ENCODE results near the gene SUMO4.

SUMO4 gene

DNA sequence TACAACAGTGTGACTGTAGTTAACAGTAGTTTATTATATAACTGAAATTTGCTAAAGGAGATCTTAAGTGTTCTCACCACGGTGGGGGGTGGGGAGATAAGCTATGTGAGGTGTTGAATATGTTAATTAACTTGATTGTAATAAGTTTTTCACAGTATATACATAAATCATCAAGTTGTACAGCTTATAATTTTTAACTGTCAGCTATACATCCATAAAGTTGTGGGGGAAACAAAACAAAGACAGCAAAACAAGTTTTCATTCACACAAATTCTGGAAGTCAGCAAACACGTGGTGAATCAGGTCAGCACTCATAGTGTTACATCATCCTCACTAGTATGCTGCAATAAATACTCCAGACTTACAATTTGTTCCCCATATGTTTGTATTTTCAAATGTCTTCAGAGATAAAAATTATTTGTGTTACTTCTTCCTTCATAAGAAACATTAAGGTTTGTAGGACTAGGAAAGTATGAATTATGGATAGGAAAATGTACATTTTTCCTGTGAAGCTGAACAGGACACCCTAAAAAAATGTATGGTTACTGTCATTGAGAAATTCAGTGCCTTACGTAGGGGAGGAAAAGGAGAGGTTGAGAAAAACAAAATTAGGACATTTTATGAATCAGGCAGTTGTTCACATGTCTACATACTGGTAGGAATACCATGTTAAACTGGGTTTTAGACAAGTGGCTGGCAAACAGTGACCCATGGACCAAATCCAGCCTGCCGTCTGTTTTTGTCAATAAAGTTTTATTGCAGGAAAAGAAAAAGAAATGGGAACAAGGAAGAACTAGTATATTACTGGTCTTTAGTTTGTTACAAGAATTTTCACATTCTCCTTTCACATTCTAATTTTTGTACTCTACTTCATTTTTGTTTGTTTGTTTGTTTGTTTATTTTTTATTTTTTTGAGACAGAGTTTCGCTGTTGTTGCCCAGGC is 6.0 kb downstream of the SUMO4 start:
- Mint-ChIP-seq H3K36me3 (peaks cover 23% of the 10 kb centered on the region), H3K27ac (peak overlapping the region; percentile 88), H3K27me3 (no peaks in the 10 kb centered on the region), H3K4me1 (ENCODE audit: low read depth) (peaks cover 22% of the 10 kb centered on the region), H3K9me3 (ENCODE audit: low read depth) (no peaks in the 10 kb centered on the region), H3K4me3 (no peak overlapping the region)

- Mint-ChIP-seq H3K4me3 (no peak overlapping the region), H3K9me3 (ENCODE audit: low read depth) (peaks cover 1% of the 10 kb centered on the region), H3K27ac (peak overlapping the region; percentile 64), H3K36me3 (peaks cover 17% of the 10 kb centered on the region), H3K4me1 (ENCODE audit: low read depth) (peaks cover 20% of the 10 kb centered on the region), H3K27me3 (no peaks in the 10 kb centered on the region)
These were observed 9.6 kb downstream of the SUMO4 start for GRCh38 chr6:149409617-149410016.

GRCh38 chr6:149410557-149410956 is 10.5 kb downstream of the SUMO4 start:
- no peak overlapping the region for H3K4me3 Mint-ChIP-seq

GRCh38 chr6:149414009-149414408 is 13.9 kb downstream of the SUMO4 start:
- Mint-ChIP-seq H3K9me3 (ENCODE audit: low read depth) (peaks cover 14% of the 10 kb centered on the region), H3K27me3 (no peaks in the 10 kb centered on the region), H3K36me3 (peaks cover 23% of the 10 kb centered on the region), H3K27ac (peak overlapping the region; percentile 78), H3K4me1 (ENCODE audit: low read depth) (peaks cover 14% of the 10 kb centered on the region), H3K4me3 (no peak overlapping the region)

More at GRCh38 chr6:149410557-149410956, 10.5 kb downstream of the SUMO4 start:
- Mint-ChIP-seq H3K36me3 (peaks cover 19% of the 10 kb centered on the region), H3K27ac (peak overlapping the region; percentile 64), H3K4me1 (ENCODE audit: low read depth) (peaks cover 16% of the 10 kb centered on the region), H3K27me3 (no peaks in the 10 kb centered on the region), H3K9me3 (ENCODE audit: low read depth) (peaks cover 7% of the 10 kb centered on the region)

DNA sequence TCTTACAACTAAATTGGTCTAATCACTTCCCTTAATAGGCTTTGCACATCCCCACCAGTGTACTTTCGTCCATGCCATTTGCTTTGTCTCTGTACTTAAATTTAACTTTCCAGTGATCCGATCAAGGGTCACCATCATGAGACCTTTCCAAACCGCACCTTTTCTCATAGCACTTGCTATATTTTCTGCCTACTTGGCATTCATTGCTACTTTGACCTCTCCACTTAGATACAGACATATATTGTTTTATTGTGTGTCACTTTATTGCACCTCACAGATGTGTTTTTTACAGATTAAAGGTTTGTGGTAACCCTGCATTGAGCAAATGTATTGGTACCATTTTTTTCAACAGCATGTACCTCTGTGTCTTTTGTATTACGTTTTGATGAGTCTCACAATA is 14.8 kb downstream of the SUMO4 start:
- peak overlapping the region; percentile 42 for H3K27ac Mint-ChIP-seq
- H3K4me1 Mint-ChIP-seq (ENCODE audit: low read depth), result peaks cover 9% of the 10 kb centered on the region
- peaks cover 14% of the 10 kb centered on the region for H3K9me3 Mint-ChIP-seq (ENCODE audit: low read depth)
- no peaks in the 10 kb centered on the region for H3K27me3 Mint-ChIP-seq
- H3K4me3 Mint-ChIP-seq, result no peak overlapping the region
- H3K36me3 Mint-ChIP-seq, result peaks cover 20% of the 10 kb centered on the region

- no peak overlapping the region for H3K4me3 Mint-ChIP-seq
- peaks cover 10% of the 10 kb centered on the region for H3K9me3 Mint-ChIP-seq (ENCODE audit: low read depth)
- peaks cover 10% of the 10 kb centered on the region for H3K4me1 Mint-ChIP-seq (ENCODE audit: low read depth)
- peaks cover 8% of the 10 kb centered on the region for H3K36me3 Mint-ChIP-seq
- no peak overlapping the region for H3K27ac Mint-ChIP-seq
- no peaks in the 10 kb centered on the region for H3K27me3 Mint-ChIP-seq
These were observed 19.8 kb downstream of the SUMO4 start for GRCh38 chr6:149419696-149420404.

DNA sequence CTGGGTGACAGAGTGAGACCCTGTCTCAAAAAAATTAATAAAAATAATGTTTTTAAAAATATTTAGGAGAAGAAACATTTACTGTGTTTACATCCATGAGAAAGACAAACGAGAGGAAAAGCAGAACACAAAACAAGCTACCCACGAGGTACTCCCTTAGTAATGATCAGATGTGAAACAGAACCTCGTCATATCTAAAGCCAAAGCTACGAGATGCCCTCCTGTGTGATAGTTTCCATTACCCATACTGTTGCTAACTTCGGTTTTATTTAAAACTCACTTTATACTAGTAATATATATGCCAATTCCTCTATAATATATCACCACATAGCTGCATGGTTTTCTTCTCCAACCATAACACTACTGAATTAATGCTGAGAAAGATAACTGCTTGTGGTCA is 21.1 kb downstream of the SUMO4 start:
- H3K27ac Mint-ChIP-seq, result no peak overlapping the region
- H3K9me3 Mint-ChIP-seq (ENCODE audit: low read depth), result peaks cover 1% of the 10 kb centered on the region
- peaks cover 2% of the 10 kb centered on the region for H3K36me3 Mint-ChIP-seq
- H3K4me1 Mint-ChIP-seq (ENCODE audit: low read depth), result peaks cover 4% of the 10 kb centered on the region
- H3K4me3 Mint-ChIP-seq, result no peak overlapping the region
- H3K27me3 Mint-ChIP-seq, result no peaks in the 10 kb centered on the region

- Mint-ChIP-seq H3K27ac (no peak overlapping the region), H3K36me3 (peaks cover 2% of the 10 kb centered on the region), H3K27me3 (no peaks in the 10 kb centered on the region), H3K4me1 (ENCODE audit: low read depth) (peaks cover 3% of the 10 kb centered on the region), H3K9me3 (ENCODE audit: low read depth) (no peaks in the 10 kb centered on the region), H3K4me3 (no peak overlapping the region)
These were observed 22.5 kb downstream of the SUMO4 start for GRCh38 chr6:149422581-149422980.

DNA sequence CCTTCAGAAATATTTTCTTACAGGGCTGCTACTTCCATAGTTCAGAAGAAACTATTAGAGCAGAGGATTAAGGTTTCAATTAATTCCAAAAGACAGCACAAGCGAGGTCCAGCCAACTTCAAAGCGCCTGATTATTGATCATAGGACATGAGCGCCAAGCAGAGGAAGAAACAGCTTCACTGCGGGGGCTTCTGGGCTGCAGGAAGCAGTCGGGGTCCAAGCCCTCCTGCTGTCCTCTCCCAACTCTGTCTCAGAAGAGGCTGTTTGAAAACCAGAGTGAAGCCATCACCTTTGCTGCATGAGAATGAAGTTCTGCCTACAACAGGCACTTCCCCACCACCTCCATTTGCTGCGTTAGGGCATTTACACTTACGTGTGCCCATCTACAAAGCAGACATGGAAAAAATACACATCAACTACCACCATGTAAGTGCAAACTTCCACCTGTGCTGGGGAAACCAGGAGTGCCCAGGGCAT is 23.9 kb downstream of the SUMO4 start:
- H3K27me3 Mint-ChIP-seq, result no peaks in the 10 kb centered on the region
- H3K9me3 Mint-ChIP-seq (ENCODE audit: low read depth), result no peaks in the 10 kb centered on the region
- peaks cover 3% of the 10 kb centered on the region for H3K4me1 Mint-ChIP-seq (ENCODE audit: low read depth)
- no peak overlapping the region for H3K27ac Mint-ChIP-seq
- H3K4me3 Mint-ChIP-seq, result no peak overlapping the region
- peaks cover 2% of the 10 kb centered on the region for H3K36me3 Mint-ChIP-seq

DNA sequence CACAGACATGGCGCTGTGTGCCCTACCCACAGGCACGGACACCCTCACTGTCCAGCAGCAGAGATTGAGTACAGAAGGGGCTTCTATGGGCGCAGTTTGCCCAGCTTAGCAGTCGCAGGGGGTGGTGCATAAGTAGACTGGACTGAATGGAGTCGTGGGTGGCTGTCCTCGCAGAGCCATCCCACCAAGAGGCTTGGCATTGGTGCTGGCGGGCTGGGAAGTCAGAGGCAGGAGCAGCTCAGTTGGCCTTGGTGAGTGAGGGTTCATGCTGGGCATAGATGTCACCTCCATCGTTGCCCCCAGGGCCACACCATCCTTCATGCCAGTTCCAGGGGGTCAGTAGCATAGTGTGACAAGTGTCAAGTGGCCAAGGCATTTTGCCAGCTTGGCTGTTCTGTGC is 25.2 kb downstream of the SUMO4 start:
- Mint-ChIP-seq H3K4me1 (ENCODE audit: low read depth) (peaks cover 4% of the 10 kb centered on the region), H3K27ac (no peak overlapping the region), H3K4me3 (no peak overlapping the region), H3K9me3 (ENCODE audit: low read depth) (no peaks in the 10 kb centered on the region), H3K36me3 (peaks cover 2% of the 10 kb centered on the region), H3K27me3 (no peaks in the 10 kb centered on the region)

DNA sequence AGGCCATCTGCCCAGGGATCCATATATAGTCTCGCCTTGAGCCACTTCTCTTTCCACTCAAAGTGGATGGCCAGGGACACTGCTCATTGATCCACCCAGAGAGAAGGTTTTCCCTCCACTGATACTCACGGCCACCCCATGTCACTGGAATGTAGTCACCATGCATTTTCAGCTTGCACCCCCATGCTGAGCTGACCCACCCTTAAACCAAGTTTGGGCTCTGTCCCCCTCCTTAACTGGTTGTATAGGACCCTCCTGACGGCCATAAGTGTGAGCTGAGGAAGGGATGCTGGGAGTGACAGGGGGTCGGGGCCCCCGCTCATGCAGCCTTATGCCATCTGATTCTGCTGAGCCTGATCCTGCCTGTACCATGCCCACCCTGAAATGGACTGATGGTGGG is 25.7 kb downstream of the SUMO4 start:
- H3K27ac Mint-ChIP-seq, result no peak overlapping the region
- no peak overlapping the region for H3K4me3 Mint-ChIP-seq
- no peaks in the 10 kb centered on the region for H3K9me3 Mint-ChIP-seq (ENCODE audit: low read depth)
- H3K4me1 Mint-ChIP-seq (ENCODE audit: low read depth), result peaks cover 1% of the 10 kb centered on the region
- no peaks in the 10 kb centered on the region for H3K27me3 Mint-ChIP-seq
- H3K36me3 Mint-ChIP-seq, result peaks cover 2% of the 10 kb centered on the region

DNA sequence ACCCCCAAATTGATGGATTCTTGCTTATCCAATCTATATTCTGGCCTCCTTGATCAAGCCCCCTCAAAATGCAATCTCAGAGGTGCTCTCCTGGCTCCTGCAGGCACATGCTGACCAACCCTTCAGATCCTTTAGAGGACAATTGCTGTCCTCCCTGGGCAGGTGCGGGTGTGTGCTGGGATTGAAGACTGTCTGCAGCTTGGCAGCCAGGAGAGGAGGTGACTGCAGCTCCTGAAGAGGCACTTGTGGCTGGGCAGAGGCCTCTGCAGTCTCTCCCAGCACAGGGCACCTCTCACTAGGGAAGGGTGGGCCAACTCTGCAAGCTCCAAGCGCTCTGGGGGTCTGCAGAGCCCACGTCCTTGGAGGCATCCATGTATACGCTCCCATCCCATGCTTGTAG is 28.5 kb downstream of the SUMO4 start:
- Mint-ChIP-seq H3K9me3 (ENCODE audit: low read depth) (no peaks in the 10 kb centered on the region), H3K27ac (no peak overlapping the region), H3K4me3 (no peak overlapping the region), H3K27me3 (no peaks in the 10 kb centered on the region), H3K36me3 (peaks cover 2% of the 10 kb centered on the region), H3K4me1 (ENCODE audit: low read depth) (peaks cover 4% of the 10 kb centered on the region)

GRCh38 chr6:149429427-149430360 is 29.6 kb downstream of the SUMO4 start:
- Mint-ChIP-seq H3K4me1 (ENCODE audit: low read depth) (peaks cover 4% of the 10 kb centered on the region), H3K27ac (no peak overlapping the region), H3K27me3 (no peaks in the 10 kb centered on the region), H3K9me3 (ENCODE audit: low read depth) (no peaks in the 10 kb centered on the region), H3K36me3 (peaks cover 2% of the 10 kb centered on the region), H3K4me3 (no peak overlapping the region)

DNA sequence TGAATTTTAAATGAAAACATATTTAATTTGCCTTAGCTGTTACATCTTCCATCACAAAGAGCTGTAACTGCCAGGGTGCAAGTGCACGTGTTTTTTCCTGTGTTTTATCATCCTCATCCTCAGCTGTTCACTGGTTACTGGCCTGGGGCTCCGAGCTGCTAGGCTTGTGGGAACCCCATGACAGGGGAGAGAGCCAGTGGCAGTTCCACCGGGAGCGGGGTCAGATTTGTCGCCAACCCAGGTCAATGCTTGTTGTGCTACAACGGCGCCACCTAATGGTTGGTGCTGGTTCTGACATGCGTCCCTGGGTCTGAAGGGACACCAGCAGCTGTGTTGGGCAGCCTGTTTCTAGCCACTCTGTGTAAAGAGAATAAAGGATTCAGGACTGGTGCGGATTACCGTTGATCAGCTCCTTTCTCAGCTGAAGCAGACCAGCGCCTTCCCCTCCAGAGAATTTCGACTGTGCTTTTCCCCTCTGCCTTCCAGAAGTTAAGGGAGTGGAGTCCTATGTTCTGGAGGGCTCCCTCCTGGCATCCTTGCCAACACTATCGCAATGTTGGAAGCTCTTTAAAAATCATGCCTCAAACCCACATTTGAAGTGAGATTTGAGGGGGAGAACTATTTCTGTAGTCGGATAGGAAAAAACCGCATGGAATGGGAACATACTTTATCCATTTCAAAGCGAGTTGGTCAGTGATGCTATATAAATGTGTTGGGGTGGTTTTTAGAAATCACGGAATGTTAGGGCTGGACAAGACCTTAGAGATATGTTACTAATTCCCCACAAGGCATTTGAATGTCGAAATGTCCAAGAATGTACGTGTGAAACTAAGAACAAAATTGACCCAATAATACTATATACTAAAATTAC is 32.1 kb downstream of the SUMO4 start:
- H3K9me3 Mint-ChIP-seq (ENCODE audit: low read depth), result no peaks in the 10 kb centered on the region
- peaks cover 6% of the 10 kb centered on the region for H3K4me1 Mint-ChIP-seq (ENCODE audit: low read depth)
- H3K27me3 Mint-ChIP-seq, result no peaks in the 10 kb centered on the region
- H3K4me3 Mint-ChIP-seq, result peak overlapping the region; percentile 55
- no peak overlapping the region for H3K27ac Mint-ChIP-seq
- H3K36me3 Mint-ChIP-seq, result no peaks in the 10 kb centered on the region

Data from activated naive CD8-positive, alpha-beta T cell (primary cell).